Naive B cell (primary cell): ENCODE results near the gene SGCD. TPM values are rescaled to one million over a fixed set of nuclear protein-coding genes. Genes with fewer than 3 reads are reported as not detected.

Source experiments
- ATAC-seq, 2 donors: fragments of 150-1000 bp; cut with Tn5 transposase; 2 replicates each; pipeline ENCODE4 v1.10.0; 2021; ENCODE audit warnings: low read depth in 2 of 2, mild to moderate bottlenecking in 2 of 2, moderate library complexity in 2 of 2
- DNase-seq: peaks from one replicate; pipeline ENCODE4 v3.0.0; 2022
- H3K27ac Mint-ChIP-seq, 6 donors: one replicate each; pipeline ENCODE4 v1.8.0; 2020 to 2022; ENCODE audit warnings: mild to moderate bottlenecking in 6 of 6, mixed read lengths in 6 of 6, moderate library complexity in 5 of 6, inconsistent platforms in 2 of 6
- H3K27me3 Mint-ChIP-seq, 3 donors: one replicate each; pipeline ENCODE4 v1.8.0; 2021 to 2022; ENCODE audit warnings: mixed read lengths in 3 of 3, mild to moderate bottlenecking in 1 of 3
- H3K36me3 Mint-ChIP-seq, 2 donors: one replicate each; pipeline ENCODE4 v1.8.0; 2020 to 2022; ENCODE audit warnings: mixed read lengths in 2 of 2, inconsistent platforms in 1 of 2, mild to moderate bottlenecking in 1 of 2
- H3K4me1 Mint-ChIP-seq, 3 donors: one replicate each; pipeline ENCODE4 v1.8.0; 2020 to 2022; ENCODE audit warnings: mixed read lengths in 3 of 3, inconsistent platforms in 1 of 3, mild to moderate bottlenecking in 1 of 3, moderate library complexity in 1 of 3
- H3K4me3 Mint-ChIP-seq, 8 donors: one replicate each; pipeline ENCODE4 v1.8.0; 2020 to 2022; ENCODE audit warnings: mild to moderate bottlenecking in 8 of 8, mixed read lengths in 8 of 8, moderate library complexity in 8 of 8, inconsistent platforms in 2 of 8
- H3K9me3 Mint-ChIP-seq, 7 donors: one replicate each; pipeline ENCODE4 v1.8.0; 2020 to 2022; ENCODE audit warnings: mixed read lengths in 7 of 7, mild to moderate bottlenecking in 5 of 7, inconsistent platforms in 2 of 7, moderate library complexity in 1 of 7
- polyA plus RNA-seq, 6 donors: library from polyadenylated mRNA; unstranded; fragments of 300-500 nt; fragmentation: Illumina TruSeq; gene quantifications; one replicate each; pipeline ENCODE4 v1.2.3, GENCODE V29; 2021; ENCODE audit warnings: low read depth in 6 of 6

SGCD gene
- polyA plus RNA-seq, 6 donors from 2014 or later = not detected

DNA sequence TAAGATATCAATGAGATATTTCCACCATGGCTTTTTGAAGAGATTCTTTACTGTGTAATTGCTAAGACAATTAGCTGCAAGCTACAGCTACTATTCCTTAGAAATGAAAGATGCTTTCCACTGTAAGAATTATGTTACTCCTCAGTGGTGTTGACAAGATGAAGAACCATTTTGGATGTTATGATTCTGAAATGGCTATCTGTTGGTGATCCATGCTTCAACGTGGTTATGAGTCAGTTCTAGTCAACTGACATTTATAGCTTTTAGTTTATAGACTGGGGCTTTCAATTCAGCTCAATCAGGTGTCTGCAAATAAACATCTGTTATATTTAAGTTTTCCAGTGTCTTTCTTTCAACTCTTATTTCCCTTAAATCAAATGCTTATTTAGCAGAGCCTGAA lies 93.7 kb downstream of the SGCD start:
- H3K27me3 Mint-ChIP-seq = no peaks in the 10 kb centered on the region
- H3K4me1 Mint-ChIP-seq = no peaks in the 10 kb centered on the region
- H3K9me3 Mint-ChIP-seq = peaks cover 0 to 2% (median 0%) of the 10 kb centered on the region in 7 donors
- H3K27ac Mint-ChIP-seq = no peak overlapping the region
- H3K4me3 Mint-ChIP-seq = no peak overlapping the region
- DNase-seq = no peak
- ATAC-seq = no peak
- H3K36me3 Mint-ChIP-seq = no peaks in the 10 kb centered on the region

DNA sequence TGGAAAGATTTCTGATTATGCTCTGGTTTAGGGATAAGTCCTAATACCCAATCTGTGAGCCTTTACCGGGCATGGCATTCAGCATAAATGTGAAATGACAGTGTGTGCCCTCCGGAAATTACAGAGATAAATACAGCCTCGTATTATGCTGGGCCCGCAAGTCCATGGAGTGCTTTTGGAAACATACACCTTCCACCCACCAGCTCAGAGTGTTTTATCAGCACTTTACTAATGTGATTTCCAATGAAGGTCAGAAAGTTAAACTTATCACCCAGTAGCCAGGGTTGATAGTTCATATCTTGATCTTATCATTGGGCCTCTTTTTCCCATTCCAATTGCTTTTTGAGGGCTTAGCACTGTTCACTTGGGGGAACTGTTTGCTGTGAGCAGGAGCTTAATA lies 94.8 kb downstream of the SGCD start:
- Mint-ChIP-seq H3K4me1 (no peaks in the 10 kb centered on the region), H3K36me3 (no peaks in the 10 kb centered on the region), H3K9me3 (peaks cover 0 to 2% (median 0%) of the 10 kb centered on the region in 7 donors), H3K4me3 (no peak overlapping the region), H3K27me3 (no peaks in the 10 kb centered on the region), H3K27ac (no peak overlapping the region)
- DNase-seq (no peak), ATAC-seq (no peak)

DNA sequence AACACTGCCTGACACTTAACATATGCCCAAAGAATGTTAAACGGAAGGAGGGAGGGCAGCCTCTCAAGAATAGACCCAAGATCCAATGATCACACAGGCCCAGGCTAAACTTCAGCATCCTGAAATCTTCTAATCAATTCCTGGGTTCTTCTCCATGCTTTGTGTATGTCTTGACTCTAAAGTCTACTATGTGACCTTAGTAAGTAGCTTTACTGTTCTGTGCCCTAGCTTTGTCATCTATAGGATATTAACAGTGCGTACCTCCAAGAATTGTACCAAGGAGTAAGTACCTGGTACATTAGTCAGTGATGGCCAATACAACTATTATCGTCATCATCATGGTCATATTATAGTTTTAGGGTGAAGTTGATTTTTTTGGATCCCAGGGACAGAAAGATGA lies 96.6 kb downstream of the SGCD start:
- H3K27me3 Mint-ChIP-seq = no peaks in the 10 kb centered on the region
- H3K9me3 Mint-ChIP-seq = peaks cover 0 to 6% (median 0%) of the 10 kb centered on the region in 7 donors
- no peak overlapping the region for H3K4me3 Mint-ChIP-seq
- H3K36me3 Mint-ChIP-seq = no peaks in the 10 kb centered on the region
- ATAC-seq (no peak), DNase-seq (no peak)
- H3K4me1 Mint-ChIP-seq = no peaks in the 10 kb centered on the region
- H3K27ac Mint-ChIP-seq = no peak overlapping the region

- Mint-ChIP-seq H3K27me3 (peaks cover 0 to 8% (median 5%) of the 10 kb centered on the region in 3 donors), H3K4me1 (no peaks in the 10 kb centered on the region)
- ATAC-seq = no peak
These were observed 100.4 kb downstream of the SGCD start for GRCh38 chr5:156427315-156427714.

DNA sequence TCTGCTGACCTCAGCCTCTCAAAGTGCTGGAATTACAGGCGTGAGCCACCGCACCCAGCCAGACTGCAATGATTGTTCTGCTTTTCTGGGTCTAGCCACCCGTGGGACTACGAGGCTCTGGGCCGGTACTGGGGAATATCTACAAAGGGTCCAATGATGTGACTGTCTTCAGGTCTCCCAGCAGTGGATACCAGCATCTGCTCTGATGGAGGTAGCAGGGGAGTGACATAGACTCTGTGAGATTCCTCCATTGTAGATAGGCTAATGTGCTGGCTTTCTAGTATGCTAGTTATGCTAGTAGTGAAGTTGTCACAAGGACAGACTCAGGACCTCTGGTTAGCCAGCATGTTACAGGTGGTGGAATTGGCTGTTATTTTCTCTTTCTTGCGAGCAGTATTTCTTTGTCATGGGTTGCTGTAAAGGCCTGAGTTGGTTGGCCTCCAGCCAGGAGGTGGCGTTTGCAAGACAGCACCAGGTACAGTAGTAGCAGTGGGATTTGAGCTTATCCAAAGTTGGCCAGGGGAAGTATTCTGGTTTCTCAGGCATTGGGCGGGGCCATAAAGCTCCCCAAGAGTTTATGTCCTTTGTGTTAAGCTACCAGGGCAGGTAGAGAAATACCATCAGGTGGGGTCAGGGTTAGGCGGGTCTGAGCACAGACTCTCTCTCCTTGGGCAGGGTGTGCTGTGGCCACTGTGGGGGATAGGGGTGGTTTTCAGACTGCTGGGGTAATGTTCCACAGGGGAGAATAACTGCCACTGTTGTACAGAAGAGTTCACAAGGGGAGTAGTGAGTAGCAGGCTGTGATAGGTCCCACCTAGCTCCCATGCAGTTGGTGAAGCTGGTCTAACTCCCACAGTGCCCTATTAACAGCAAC lies 105.2 kb downstream of the SGCD start:
- no peak overlapping the region for H3K4me3 Mint-ChIP-seq
- peaks cover 0 to 21% (median 5%) of the 10 kb centered on the region in 7 donors for H3K9me3 Mint-ChIP-seq
- DNase-seq (no peak), ATAC-seq (no peak)
- peak overlapping the region in 1 of 6 donors; percentile 22 for H3K27ac Mint-ChIP-seq
- no peaks in the 10 kb centered on the region for H3K36me3 Mint-ChIP-seq
- H3K4me1 Mint-ChIP-seq = no peaks in the 10 kb centered on the region
- peaks cover 4 to 14% (median 10%) of the 10 kb centered on the region in 3 donors for H3K27me3 Mint-ChIP-seq

More at GRCh38 chr5:156427315-156427714, 100.4 kb downstream of the SGCD start:
- Mint-ChIP-seq H3K36me3 (no peaks in the 10 kb centered on the region), H3K9me3 (peaks cover 0 to 21% (median 0%) of the 10 kb centered on the region in 7 donors), H3K27ac (no peak overlapping the region), H3K4me3 (no peak overlapping the region)
- DNase-seq = no peak

DNA sequence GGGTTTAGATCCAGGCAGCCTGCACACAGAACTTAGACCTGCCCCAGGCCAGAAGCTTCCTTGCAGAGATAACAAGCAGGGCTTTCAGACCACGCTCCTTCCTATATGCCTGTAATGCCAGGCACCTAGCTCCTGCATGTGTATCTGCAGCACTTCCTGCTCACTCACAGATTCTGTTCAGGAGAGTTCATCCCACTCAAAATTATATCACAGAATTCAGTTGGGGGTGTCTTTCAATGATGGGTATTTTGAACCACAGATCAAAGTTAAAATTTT lies 105.8 kb downstream of the SGCD start:
- peaks cover 0 to 21% (median 5%) of the 10 kb centered on the region in 7 donors for H3K9me3 Mint-ChIP-seq
- peaks cover 4 to 14% (median 10%) of the 10 kb centered on the region in 3 donors for H3K27me3 Mint-ChIP-seq
- DNase-seq (no peak), ATAC-seq (no peak)
- H3K4me3 Mint-ChIP-seq = no peak overlapping the region
- H3K4me1 Mint-ChIP-seq = no peaks in the 10 kb centered on the region
- H3K36me3 Mint-ChIP-seq = no peaks in the 10 kb centered on the region
- no peak overlapping the region for H3K27ac Mint-ChIP-seq

- no peak for DNase-seq
- Mint-ChIP-seq H3K4me1 (no peaks in the 10 kb centered on the region), H3K9me3 (peaks cover 0 to 12% (median 2%) of the 10 kb centered on the region in 7 donors), H3K36me3 (no peaks in the 10 kb centered on the region), H3K27me3 (peaks cover 4 to 14% (median 10%) of the 10 kb centered on the region in 3 donors), H3K27ac (no peak overlapping the region), H3K4me3 (no peak overlapping the region)
- no peak for ATAC-seq
These were observed 107.5 kb downstream of the SGCD start for GRCh38 chr5:156434471-156434870.

GRCh38 chr5:156435101-156435500 lies 108.1 kb downstream of the SGCD start:
- Mint-ChIP-seq H3K36me3 (no peaks in the 10 kb centered on the region), H3K27ac (no peak overlapping the region), H3K27me3 (peaks cover 4 to 14% (median 10%) of the 10 kb centered on the region in 3 donors), H3K9me3 (peaks cover 0 to 9% (median 2%) of the 10 kb centered on the region in 7 donors), H3K4me3 (no peak overlapping the region), H3K4me1 (no peaks in the 10 kb centered on the region)
- ATAC-seq = no peak
- DNase-seq = no peak

- ATAC-seq = no peak
- H3K4me3 Mint-ChIP-seq = no peak overlapping the region
- no peak overlapping the region for H3K27ac Mint-ChIP-seq
- no peaks in the 10 kb centered on the region for H3K4me1 Mint-ChIP-seq
- H3K9me3 Mint-ChIP-seq = peaks cover 0 to 8% (median 2%) of the 10 kb centered on the region in 7 donors
- H3K36me3 Mint-ChIP-seq = no peaks in the 10 kb centered on the region
- peaks cover 1 to 4% (median 2%) of the 10 kb centered on the region in 3 donors for H3K27me3 Mint-ChIP-seq
- DNase-seq = no peak
These were observed 111.1 kb downstream of the SGCD start for GRCh38 chr5:156438076-156438475.

DNA sequence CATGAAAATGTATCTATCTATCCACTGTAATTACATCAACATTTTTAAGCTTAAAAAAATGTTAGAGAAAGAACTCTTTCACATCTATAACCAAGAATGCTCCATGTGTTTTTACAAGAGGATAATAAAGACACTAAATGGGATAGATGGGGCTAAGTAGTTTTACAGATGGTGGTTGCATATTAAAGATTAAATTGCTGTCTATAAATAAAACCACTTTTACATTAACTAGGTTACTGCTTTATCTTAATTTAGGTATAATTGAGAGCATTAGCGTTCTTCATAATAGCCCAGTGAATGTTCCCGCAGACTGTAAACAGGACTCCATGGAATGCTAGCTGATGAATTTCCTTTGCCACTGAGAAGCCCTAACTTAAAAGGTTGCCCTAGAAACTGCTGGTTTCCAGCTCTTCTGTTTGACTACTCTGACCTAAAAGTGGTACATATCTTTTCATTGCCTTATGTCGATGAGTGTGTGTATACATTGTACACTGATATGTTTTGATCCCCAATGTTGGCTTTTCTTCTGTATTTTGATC lies 117.9 kb downstream of the SGCD start:
- DNase-seq = no peak
- no peak overlapping the region for H3K4me3 Mint-ChIP-seq
- no peaks in the 10 kb centered on the region for H3K36me3 Mint-ChIP-seq
- H3K4me1 Mint-ChIP-seq = no peaks in the 10 kb centered on the region
- H3K27me3 Mint-ChIP-seq = peaks cover 10 to 32% (median 13%) of the 10 kb centered on the region in 3 donors
- ATAC-seq = no peak
- H3K27ac Mint-ChIP-seq = no peak overlapping the region
- H3K9me3 Mint-ChIP-seq = peaks cover 0 to 8% (median 0%) of the 10 kb centered on the region in 7 donors

DNA sequence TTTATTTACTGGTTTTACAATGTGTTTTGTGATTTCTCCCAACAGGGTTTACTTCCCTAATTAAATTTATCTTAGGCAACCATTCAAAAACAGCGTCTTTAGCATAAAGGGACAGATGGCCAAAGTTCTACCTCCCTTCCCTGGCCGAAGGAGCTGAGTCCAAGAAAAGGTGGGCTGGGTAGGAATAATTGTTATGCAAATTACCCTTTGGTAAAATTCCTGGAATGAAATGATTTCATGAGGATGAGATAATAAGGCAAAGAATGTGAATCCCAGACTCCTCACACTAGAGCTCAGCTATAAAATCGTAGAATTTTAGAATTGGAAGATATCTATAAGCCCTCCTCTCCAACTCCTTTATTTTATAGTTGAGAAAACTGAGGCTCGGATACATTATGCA lies 119.6 kb downstream of the SGCD start:
- Mint-ChIP-seq H3K9me3 (peaks cover 0 to 5% (median 0%) of the 10 kb centered on the region in 7 donors), H3K36me3 (no peaks in the 10 kb centered on the region), H3K4me3 (no peak overlapping the region), H3K27ac (no peak overlapping the region), H3K4me1 (no peaks in the 10 kb centered on the region), H3K27me3 (peaks cover 10 to 32% (median 13%) of the 10 kb centered on the region in 3 donors)
- no peak for DNase-seq
- ATAC-seq = no peak

- no peak for DNase-seq
- H3K4me3 Mint-ChIP-seq = no peak overlapping the region
- peaks cover 0 to 3% (median 0%) of the 10 kb centered on the region in 7 donors for H3K9me3 Mint-ChIP-seq
- no peaks in the 10 kb centered on the region for H3K4me1 Mint-ChIP-seq
- ATAC-seq = no peak
- H3K36me3 Mint-ChIP-seq = no peaks in the 10 kb centered on the region
- no peak overlapping the region for H3K27ac Mint-ChIP-seq
- peaks cover 11 to 21% (median 16%) of the 10 kb centered on the region in 3 donors for H3K27me3 Mint-ChIP-seq
These were observed 123.8 kb downstream of the SGCD start for GRCh38 chr5:156450778-156451177.

GRCh38 chr5:156451505-156451904 lies 124.5 kb downstream of the SGCD start:
- no peak overlapping the region for H3K27ac Mint-ChIP-seq
- peaks cover 0 to 3% (median 0%) of the 10 kb centered on the region in 7 donors for H3K9me3 Mint-ChIP-seq
- no peaks in the 10 kb centered on the region for H3K36me3 Mint-ChIP-seq
- no peak overlapping the region for H3K4me3 Mint-ChIP-seq
- ATAC-seq (no peak), DNase-seq (no peak)
- peaks cover 11 to 16% (median 16%) of the 10 kb centered on the region in 3 donors for H3K27me3 Mint-ChIP-seq
- H3K4me1 Mint-ChIP-seq = no peaks in the 10 kb centered on the region

- peaks cover 5 to 8% (median 6%) of the 10 kb centered on the region in 3 donors for H3K27me3 Mint-ChIP-seq
- no peak for DNase-seq
- H3K4me1 Mint-ChIP-seq = no peaks in the 10 kb centered on the region
- no peaks in the 10 kb centered on the region for H3K36me3 Mint-ChIP-seq
- H3K27ac Mint-ChIP-seq = no peak overlapping the region
- no peak for ATAC-seq
- no peak overlapping the region for H3K4me3 Mint-ChIP-seq
- peaks cover 0 to 3% (median 0%) of the 10 kb centered on the region in 7 donors for H3K9me3 Mint-ChIP-seq
These were observed 129.9 kb downstream of the SGCD start for GRCh38 chr5:156456857-156457256.
